HFFc6 (cell line): ENCODE measurements around the gene KIF13A. TPM values are rescaled to one million over a fixed set of nuclear protein-coding genes. Genes with fewer than 3 reads are reported as not detected.
"Not testable (repeated sequence)": the region's sequence is repeated elsewhere in the genome, so short reads cannot be mapped to it uniquely, and the experiment has no call there.

ENCODE experiments used
- DNase-seq: peaks from one replicate; pipeline ENCODE4 v3.0.0-alpha.2; 2018
- H3K27ac Mint-ChIP-seq: 2 replicates; pipeline ENCODE4 v1.8.0; 2020; ENCODE audit warnings: mild to moderate bottlenecking, mixed read lengths
- H3K27me3 Mint-ChIP-seq: 2 replicates; pipeline ENCODE4 v1.8.0; 2021; ENCODE audit warnings: mild to moderate bottlenecking, moderate library complexity, mixed read lengths; ENCODE audit not compliant: insufficient read depth
- H3K36me3 Mint-ChIP-seq: 2 replicates; pipeline ENCODE4 v1.8.0; 2021; ENCODE audit warnings: low read depth, mixed read lengths
- H3K4me1 Mint-ChIP-seq: 2 replicates; pipeline ENCODE4 v1.8.0; 2020; ENCODE audit warnings: low read depth, mixed read lengths
- H3K4me3 Mint-ChIP-seq: 2 replicates; pipeline ENCODE4 v1.8.0; 2020; ENCODE audit warnings: mild to moderate bottlenecking, moderate library complexity, mixed read lengths
- H3K9me3 Mint-ChIP-seq: 2 replicates; pipeline ENCODE4 v1.8.0; 2020; ENCODE audit warnings: mild to moderate bottlenecking, mixed read lengths
- CTCF ChIP-seq: fragments of 200-600 bp; sonication (generic); IDR thresholded peaks from 2 replicates; pipeline ENCODE4 v1.5.0; 2021; ENCODE audit warnings: antibody characterized with exemption, mild to moderate bottlenecking
- total RNA-seq, 6 experiments: library from RNA; stranded (reverse); fragmentation: NEBNext Ultra II Directional; extraction: Animal tissue kit (Norgen Biotek cat#: 25700); gene quantifications; 2 replicates in 1 of 6; 3 replicates in 5 of 6; pipeline ENCODE4 v1.2.3, GENCODE V29; 2021

KIF13A gene
- total RNA-seq, 6 experiments from 2014 or later: 63.7 to 72.8 (median 66.4) TPM

DNA sequence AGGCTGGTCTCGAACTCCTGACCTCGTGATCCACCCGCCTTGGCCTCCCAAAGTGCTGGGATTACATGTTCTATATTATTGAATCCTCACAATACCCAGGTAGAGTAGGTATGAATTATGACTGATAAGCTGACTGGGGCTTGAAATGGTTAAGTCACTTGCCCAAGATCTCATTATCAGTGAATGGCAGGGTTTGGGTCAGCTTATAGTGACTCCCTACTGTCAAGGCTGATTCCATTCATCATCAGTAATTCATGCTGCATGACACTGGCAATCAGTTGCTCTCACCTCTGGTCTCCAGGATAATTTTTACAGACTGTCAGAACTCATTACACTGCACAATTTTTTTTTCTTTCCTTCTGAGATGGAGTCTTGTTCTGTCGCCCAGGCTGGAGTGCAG lies 127.6 kb downstream of the KIF13A start:
- no peak for TF ChIP-seq CTCF
- H3K27me3 Mint-ChIP-seq: peaks cover 2% of the 10 kb centered on the region; the same call in 1 of the 2 replicates
- peaks cover 24% of the 10 kb centered on the region for H3K36me3 Mint-ChIP-seq
- H3K27ac Mint-ChIP-seq: no peak overlapping the region
- no peaks in the 10 kb centered on the region for H3K9me3 Mint-ChIP-seq
- no peak overlapping the region for H3K4me3 Mint-ChIP-seq
- no peak for DNase-seq
- peaks cover 47% of the 10 kb centered on the region for H3K4me1 Mint-ChIP-seq

GRCh38 chr6:17858584-17858983 lies 128.9 kb downstream of the KIF13A start:
- Mint-ChIP-seq H3K27ac (no peak overlapping the region), H3K27me3 (peaks cover 3% of the 10 kb centered on the region; the same call in 1 of the 2 replicates), H3K36me3 (peaks cover 25% of the 10 kb centered on the region), H3K4me3 (no peak overlapping the region), H3K4me1 (peaks cover 35% of the 10 kb centered on the region), H3K9me3 (no peaks in the 10 kb centered on the region)
- TF ChIP-seq CTCF: no peak
- no peak for DNase-seq

GRCh38 chr6:17857188-17857587 lies 130.2 kb downstream of the KIF13A start:
- H3K4me3 Mint-ChIP-seq, H3K27me3 Mint-ChIP-seq, H3K9me3 Mint-ChIP-seq, H3K27ac Mint-ChIP-seq, DNase-seq: not testable (repeated sequence)
- peaks cover 41% of the 10 kb centered on the region for H3K4me1 Mint-ChIP-seq
- H3K36me3 Mint-ChIP-seq: peaks cover 25% of the 10 kb centered on the region

GRCh38 chr6:17856306-17856705 lies 131.1 kb downstream of the KIF13A start:
- Mint-ChIP-seq H3K9me3 (no peaks in the 10 kb centered on the region), H3K4me1 (peaks cover 50% of the 10 kb centered on the region), H3K4me3 (no peak overlapping the region), H3K27me3 (peaks cover 3% of the 10 kb centered on the region; the same call in 1 of the 2 replicates), H3K27ac (no peak overlapping the region), H3K36me3 (peaks cover 25% of the 10 kb centered on the region)
- TF ChIP-seq CTCF: no peak
- DNase-seq: no peak

- Mint-ChIP-seq H3K9me3 (no peaks in the 10 kb centered on the region), H3K4me3 (no peak overlapping the region), H3K36me3 (peaks cover 31% of the 10 kb centered on the region), H3K27ac (peak overlapping the region; percentile 59; the same call in 1 of the 2 replicates), H3K27me3 (peaks cover 3% of the 10 kb centered on the region; the same call in 1 of the 2 replicates), H3K4me1 (peaks cover 59% of the 10 kb centered on the region)
- DNase-seq: no peak
- TF ChIP-seq CTCF: no peak
Measured at GRCh38 chr6:17855381-17855780, 132.1 kb downstream of the KIF13A start.

DNA sequence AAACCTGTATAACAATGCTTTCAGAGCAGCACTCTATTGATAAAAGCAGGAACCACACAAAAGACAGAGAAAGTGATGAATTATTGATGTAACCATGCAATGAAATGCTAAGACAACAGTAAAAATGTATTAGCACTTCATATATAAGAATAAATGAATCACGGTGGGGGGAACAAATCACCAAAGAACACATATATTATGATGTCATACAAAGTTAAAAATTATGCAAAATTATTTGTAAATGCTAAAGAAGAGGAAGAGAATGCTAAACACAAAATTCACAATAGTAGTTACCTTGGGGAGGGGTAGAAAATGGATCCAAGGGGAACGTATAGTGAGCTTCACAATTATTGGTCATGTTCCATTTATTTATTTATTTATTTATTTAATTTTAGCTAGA lies 133.9 kb downstream of the KIF13A start:
- DNase-seq: no peak
- H3K9me3 Mint-ChIP-seq: no peaks in the 10 kb centered on the region
- peaks cover 41% of the 10 kb centered on the region for H3K36me3 Mint-ChIP-seq
- H3K4me3 Mint-ChIP-seq: no peak overlapping the region
- peaks cover 5% of the 10 kb centered on the region; the same call in 1 of the 2 replicates for H3K27me3 Mint-ChIP-seq
- TF ChIP-seq CTCF: no peak
- peak overlapping the region; percentile 48; the same call in 1 of the 2 replicates for H3K27ac Mint-ChIP-seq
- peaks cover 64% of the 10 kb centered on the region for H3K4me1 Mint-ChIP-seq
